Right lobe of liver (tissue), 4 donors: ENCODE measurements around the gene LRRC71.

Source experiments
- POLR2A ChIP-seq: fragments of 450-650 bp; IDR thresholded peaks from one replicate; pipeline ENCODE4 v1.6.1; 2017; ENCODE audit warnings: antibody characterized with exemption, mild to moderate bottlenecking
- TF ChIP-seq, protein P1 (sequence below), 4 donors: fragments of 200-600 bp in 3 of 4; fragments of 450-650 bp in 1 of 4; IDR thresholded peaks; one replicate each; pipeline versions ENCODE4 v1.5.1 to v1.8.0; 2016 to 2022; ENCODE audit warnings: antibody characterized with exemption in 4 of 4, mild to moderate bottlenecking in 2 of 4
- donor health status: DM: no; HTN: no; CAD: no.
- donor health status: DM: no; HTN: no; CAD: no.
- donor health status: DM: no; HTN: yes; CAD: no.

DNA sequence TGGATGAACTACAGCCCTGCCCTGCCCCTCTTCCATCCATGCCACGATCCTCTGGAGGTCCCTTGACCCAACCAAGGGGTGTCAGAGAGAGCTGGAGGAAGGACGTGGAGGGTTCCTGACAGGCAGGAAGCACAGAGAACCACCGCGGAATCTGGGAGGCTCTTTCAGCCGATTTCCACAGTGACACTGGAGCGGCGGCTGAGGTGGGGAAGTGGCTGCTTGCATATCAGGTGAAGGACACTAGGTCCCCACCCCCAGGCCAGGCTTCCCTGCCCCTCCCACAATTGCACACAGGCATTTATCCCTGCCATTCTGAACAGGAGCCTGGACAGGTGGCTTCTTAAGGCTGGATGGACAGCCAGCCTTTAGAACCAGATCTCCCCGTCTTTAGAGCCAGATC, 17.5 kb downstream of the LRRC71 start:
- TF ChIP-seq, protein P1, sequence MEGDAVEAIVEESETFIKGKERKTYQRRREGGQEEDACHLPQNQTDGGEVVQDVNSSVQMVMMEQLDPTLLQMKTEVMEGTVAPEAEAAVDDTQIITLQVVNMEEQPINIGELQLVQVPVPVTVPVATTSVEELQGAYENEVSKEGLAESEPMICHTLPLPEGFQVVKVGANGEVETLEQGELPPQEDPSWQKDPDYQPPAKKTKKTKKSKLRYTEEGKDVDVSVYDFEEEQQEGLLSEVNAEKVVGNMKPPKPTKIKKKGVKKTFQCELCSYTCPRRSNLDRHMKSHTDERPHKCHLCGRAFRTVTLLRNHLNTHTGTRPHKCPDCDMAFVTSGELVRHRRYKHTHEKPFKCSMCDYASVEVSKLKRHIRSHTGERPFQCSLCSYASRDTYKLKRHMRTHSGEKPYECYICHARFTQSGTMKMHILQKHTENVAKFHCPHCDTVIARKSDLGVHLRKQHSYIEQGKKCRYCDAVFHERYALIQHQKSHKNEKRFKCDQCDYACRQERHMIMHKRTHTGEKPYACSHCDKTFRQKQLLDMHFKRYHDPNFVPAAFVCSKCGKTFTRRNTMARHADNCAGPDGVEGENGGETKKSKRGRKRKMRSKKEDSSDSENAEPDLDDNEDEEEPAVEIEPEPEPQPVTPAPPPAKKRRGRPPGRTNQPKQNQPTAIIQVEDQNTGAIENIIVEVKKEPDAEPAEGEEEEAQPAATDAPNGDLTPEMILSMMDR (IDR thresholded peaks at IDR 0.05) = no peak
- no peak for TF ChIP-seq POLR2A
